K562 (cell line): Measurements from ENCODE around the gene SMIM8. TPM values are rescaled to one million over a fixed set of nuclear protein-coding genes. Genes with fewer than 3 reads are reported as not detected.

ENCODE experiments used
- BCOR ChIP-seq: fragments of 450-650 bp; IDR thresholded peaks from 2 replicates; pipeline ENCODE4 v1.6.1; 2016
- CC2D1A ChIP-seq: fragments of 450-650 bp; IDR thresholded peaks from 2 replicates; pipeline ENCODE4 v1.6.1; 2017; ENCODE audit warnings: mild to moderate bottlenecking
- CXXC5 ChIP-seq: fragments of 250-450 bp; sonication (Bioruptor Pico); IDR thresholded peaks from 2 replicates; pipeline ENCODE4 v1.8.0; 2022; ENCODE audit warnings: inconsistent platforms, mild to moderate bottlenecking, moderate library complexity
- ELF2 ChIP-seq: fragments of 250-450 bp; sonication (Bioruptor Pico); IDR thresholded peaks from 2 replicates; pipeline ENCODE4 v1.5.0; 2021; ENCODE audit warnings: mild to moderate bottlenecking
- HDAC3 ChIP-seq: fragments of 450-650 bp; IDR thresholded peaks from 2 replicates; pipeline ENCODE4 v1.6.1; 2018; ENCODE audit warnings: borderline replicate concordance, mild to moderate bottlenecking, moderate library complexity; ENCODE audit not compliant: partially characterized antibody
- HIVEP1 ChIP-seq: fragments of 250-450 bp; sonication (Bioruptor Pico); IDR thresholded peaks from 2 replicates; pipeline ENCODE4 v1.4.0; 2020; ENCODE audit warnings: mild to moderate bottlenecking
- HNRNPUL1 ChIP-seq: fragments of 200-400 bp; formaldehyde crosslinking; IDR thresholded peaks from 2 replicates; pipeline ENCODE4 v1.6.1; 2017; ENCODE audit warnings: low read length
- HSF4 ChIP-seq: fragments of 250-450 bp; sonication (Bioruptor Pico); IDR thresholded peaks from 2 replicates; pipeline ENCODE4 v2.1.2; 2022; ENCODE audit warnings: mild to moderate bottlenecking, moderate library complexity, borderline replicate concordance
- ILK ChIP-seq: fragments of 450-650 bp; IDR thresholded peaks from 2 replicates; pipeline ENCODE4 v1.6.1; 2016; ENCODE audit warnings: missing genetic modification characterization, low read depth, mild to moderate bottlenecking, missing compliant biosample characterization, moderate library complexity, borderline replicate concordance
- KAT8 ChIP-seq: fragments of 450-650 bp; IDR thresholded peaks from 2 replicates; pipeline ENCODE4 v1.6.1; 2016; ENCODE audit warnings: low read depth, mild to moderate bottlenecking
- MAFF ChIP-seq: IDR thresholded peaks from 2 replicates; pipeline ENCODE4 v1.6.1; 2012; ENCODE audit warnings: low read length, improper control_type of control experiment
- NCOR1 ChIP-seq: fragments of 450-650 bp; IDR thresholded peaks from 2 replicates; pipeline ENCODE4 v1.6.1; 2016; ENCODE audit warnings: mild to moderate bottlenecking, moderate library complexity
- POLR2B ChIP-seq: fragments of 450-650 bp; IDR thresholded peaks from 2 replicates; pipeline ENCODE4 v1.6.1; 2018; ENCODE audit warnings: low read depth; ENCODE audit not compliant: partially characterized antibody
- RAD51 ChIP-seq: fragments of 450-650 bp; IDR thresholded peaks from 2 replicates; pipeline ENCODE4 v1.7.1; 2016; ENCODE audit warnings: low read depth, mild to moderate bottlenecking, borderline replicate concordance
- SMARCA4 ChIP-seq: fragments of 450-650 bp; IDR thresholded peaks from 2 replicates; pipeline ENCODE4 v1.6.1; 2016
- SMARCA5 ChIP-seq: fragments of 450-650 bp; IDR thresholded peaks from 2 replicates; pipeline ENCODE4 v1.6.1; 2016
- STAT5A ChIP-seq: IDR thresholded peaks from 2 replicates; pipeline ENCODE4 v1.6.1; 2012; ENCODE audit warnings: low read length, inconsistent platforms, borderline replicate concordance
- TEAD1 ChIP-seq, 2 experiments: fragments of 450-650 bp in 1 of 2; sonication (generic) in 1 of 2; formaldehyde crosslinking; IDR thresholded peaks; 2 replicates each; pipeline versions ENCODE4 v1.4.0 to v1.8.0; 2020 to 2022; ENCODE audit warnings: mild to moderate bottlenecking in 2 of 2, missing genetic modification reagents in 1 of 2
- TSC22D4 ChIP-seq: fragments of 450-650 bp; IDR thresholded peaks from 2 replicates; pipeline ENCODE4 v1.6.1; 2016; ENCODE audit warnings: missing genetic modification characterization, missing biosample characterization, control low read depth
- ZFP1 ChIP-seq: fragments of 450-650 bp; formaldehyde crosslinking; IDR thresholded peaks from 2 replicates; pipeline ENCODE4 v1.4.0; 2020; ENCODE audit warnings: mild to moderate bottlenecking, mixed read lengths
- ZNF232 ChIP-seq: sonication (generic); formaldehyde crosslinking; IDR thresholded peaks from 2 replicates; pipeline ENCODE4 v1.8.0; 2022; ENCODE audit warnings: mild to moderate bottlenecking, missing genetic modification reagents
- ZNF707 ChIP-seq: fragments of 250-450 bp; sonication (Bioruptor Pico); conservative IDR thresholded peaks from 2 replicates; pipeline ENCODE4 v1.8.0; 2022; ENCODE audit warnings: inconsistent platforms, mild to moderate bottlenecking, moderate library complexity
- polyA plus RNA-seq, 8 experiments: library from polyadenylated mRNA; depleted of rRNA in 4 of 8; stranded (reverse) in 5 of 8; unstranded in 3 of 8; fragments of >200 nt; fragmentation: Nextera tagmentation in 2 of 8; fragmentation: Illumina TruSeq in 1 of 8; extraction: Ambion mirVana in 2 of 8; extraction: Trizol in 1 of 8; gene quantifications; 2 replicates each; pipeline versions ENCODE4 v1.2.1 to v1.2.3, GENCODE V29; 2011 to 2014; ENCODE audit warnings: inconsistent platforms in 1 of 8, missing spikeins in 1 of 8
- total RNA-seq, 7 experiments: library from RNA; depleted of rRNA in 6 of 7; stranded (reverse); fragments of >200 nt in 6 of 7; fragmentation: Illumina TruSeq in 2 of 7; extraction: Trizol in 2 of 7; gene quantifications; 2 replicates each; pipeline versions ENCODE4 v1.2.1 to v1.2.3, GENCODE V29; 2011 to 2021; ENCODE audit warnings: low replicate concordance in 1 of 7
- TF ChIP-seq, protein P1 (sequence below): fragments of 200-400 bp; formaldehyde crosslinking; IDR thresholded peaks from 2 replicates; pipeline ENCODE4 v1.6.1; 2017; ENCODE audit warnings: mild to moderate bottlenecking, low read depth, low read length, moderate library complexity
- TF ChIP-seq, protein P2 (sequence below): fragments of 250-450 bp; sonication (Bioruptor Pico); IDR thresholded peaks from 2 replicates; pipeline ENCODE4 v1.5.1; 2021; ENCODE audit warnings: mild to moderate bottlenecking
- TF ChIP-seq, protein P3 (sequence below): fragments of 250-450 bp; sonication (Bioruptor Pico); IDR thresholded peaks from 2 replicates; pipeline ENCODE4 v1.8.0; 2022; ENCODE audit warnings: moderate library complexity, mild to moderate bottlenecking, inconsistent platforms
- TF ChIP-seq, protein P4 (sequence below): fragments of 450-650 bp; IDR thresholded peaks from 2 replicates; pipeline ENCODE4 v1.7.0; 2016; ENCODE audit warnings: borderline replicate concordance

Gene SMIM8
- total and polyA plus RNA-seq, 9 of the 15 experiments (the other 6 are each of a cell fraction or from before 2014, with no cell fraction given) = 8.3 to 53.7 (median 15.1) TPM

DNA sequence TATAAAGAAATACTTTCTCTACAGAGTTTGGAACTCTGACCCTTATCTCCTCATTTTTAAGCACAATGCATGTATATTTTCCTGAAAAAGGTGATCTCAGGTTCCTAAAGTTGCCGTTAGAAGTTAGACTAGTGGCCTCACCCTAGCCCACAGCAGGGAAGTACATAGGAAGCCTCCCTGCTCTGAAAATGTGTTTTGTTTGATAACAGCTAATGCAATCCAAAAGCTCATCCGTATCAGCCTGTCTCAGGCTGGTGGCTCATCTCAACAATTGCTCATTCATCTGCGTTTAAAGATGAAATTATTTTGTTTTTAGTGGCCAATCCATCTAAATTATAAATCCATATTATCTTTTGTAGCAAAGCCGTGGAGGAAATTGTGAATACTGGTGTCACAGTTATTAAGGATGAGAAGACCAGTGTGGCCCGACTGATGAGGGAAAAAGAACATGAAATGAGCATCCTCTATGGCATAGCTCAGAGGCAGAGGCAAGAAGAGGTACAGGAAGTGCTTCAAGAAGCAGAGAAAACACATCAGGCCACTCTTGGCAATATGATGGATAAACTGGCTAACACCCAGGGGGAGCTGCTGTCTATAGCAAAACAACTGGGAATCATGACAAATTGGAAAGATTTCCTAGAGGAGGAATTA is 42.3 kb downstream of the SMIM8 start (continued):
- no peak for TF ChIP-seq POLR2B
- TF ChIP-seq HSF4 (CRISPR knock-in tag) = no peak
- 0 out of 2 replicates have a peak, but pooled peaks have one; percentile 16 for TF ChIP-seq CXXC5 (CRISPR knock-in tag)
- TF ChIP-seq NCOR1 = peak; percentile 89
- peak; percentile 32; the same call in 1 of the 2 replicates for TF ChIP-seq BCOR
- no peak for TF ChIP-seq RAD51
- TF ChIP-seq STAT5A = peak; percentile 82; the same call in 1 of the 2 replicates
- peak; percentile 58 for TF ChIP-seq HDAC3
- TF ChIP-seq, protein P1, sequence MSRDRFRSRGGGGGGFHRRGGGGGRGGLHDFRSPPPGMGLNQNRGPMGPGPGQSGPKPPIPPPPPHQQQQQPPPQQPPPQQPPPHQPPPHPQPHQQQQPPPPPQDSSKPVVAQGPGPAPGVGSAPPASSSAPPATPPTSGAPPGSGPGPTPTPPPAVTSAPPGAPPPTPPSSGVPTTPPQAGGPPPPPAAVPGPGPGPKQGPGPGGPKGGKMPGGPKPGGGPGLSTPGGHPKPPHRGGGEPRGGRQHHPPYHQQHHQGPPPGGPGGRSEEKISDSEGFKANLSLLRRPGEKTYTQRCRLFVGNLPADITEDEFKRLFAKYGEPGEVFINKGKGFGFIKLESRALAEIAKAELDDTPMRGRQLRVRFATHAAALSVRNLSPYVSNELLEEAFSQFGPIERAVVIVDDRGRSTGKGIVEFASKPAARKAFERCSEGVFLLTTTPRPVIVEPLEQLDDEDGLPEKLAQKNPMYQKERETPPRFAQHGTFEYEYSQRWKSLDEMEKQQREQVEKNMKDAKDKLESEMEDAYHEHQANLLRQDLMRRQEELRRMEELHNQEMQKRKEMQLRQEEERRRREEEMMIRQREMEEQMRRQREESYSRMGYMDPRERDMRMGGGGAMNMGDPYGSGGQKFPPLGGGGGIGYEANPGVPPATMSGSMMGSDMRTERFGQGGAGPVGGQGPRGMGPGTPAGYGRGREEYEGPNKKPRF = no peak
- no peak for TF ChIP-seq SMARCA5
- no peak for TF ChIP-seq TEAD1 (CRISPR knock-in tag; IDR thresholded peaks at IDR 0.05)
- no peak for TF ChIP-seq HIVEP1 (CRISPR knock-in tag)
- TF ChIP-seq, protein P2, sequence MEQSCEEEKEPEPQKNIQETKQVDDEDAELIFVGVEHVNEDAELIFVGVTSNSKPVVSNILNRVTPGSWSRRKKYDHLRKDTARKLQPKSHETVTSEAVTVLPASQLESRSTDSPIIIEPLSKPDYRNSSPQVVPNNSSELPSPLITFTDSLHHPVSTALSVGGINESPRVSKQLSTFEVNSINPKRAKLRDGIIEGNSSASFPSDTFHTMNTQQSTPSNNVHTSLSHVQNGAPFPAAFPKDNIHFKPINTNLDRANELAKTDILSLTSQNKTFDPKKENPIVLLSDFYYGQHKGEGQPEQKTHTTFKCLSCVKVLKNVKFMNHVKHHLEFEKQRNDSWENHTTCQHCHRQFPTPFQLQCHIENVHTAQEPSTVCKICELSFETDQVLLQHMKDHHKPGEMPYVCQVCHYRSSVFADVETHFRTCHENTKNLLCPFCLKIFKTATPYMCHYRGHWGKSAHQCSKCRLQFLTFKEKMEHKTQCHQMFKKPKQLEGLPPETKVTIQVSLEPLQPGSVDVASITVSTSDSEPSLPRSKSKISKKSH (CRISPR knock-in tag) = no peak
- TF ChIP-seq CC2D1A = peak; percentile 71; the same call in 1 of the 2 replicates
- no peak for TF ChIP-seq MAFF
- no peak for TF ChIP-seq TSC22D4 (tag)
- TF ChIP-seq, protein P3, sequence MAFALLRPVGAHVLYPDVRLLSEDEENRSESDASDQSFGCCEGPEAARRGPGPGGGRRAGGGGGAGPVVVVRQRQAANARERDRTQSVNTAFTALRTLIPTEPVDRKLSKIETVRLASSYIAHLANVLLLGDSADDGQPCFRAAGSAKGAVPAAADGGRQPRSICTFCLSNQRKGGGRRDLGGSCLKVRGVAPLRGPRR (CRISPR knock-in tag) = no peak
- TF ChIP-seq, protein P4, sequence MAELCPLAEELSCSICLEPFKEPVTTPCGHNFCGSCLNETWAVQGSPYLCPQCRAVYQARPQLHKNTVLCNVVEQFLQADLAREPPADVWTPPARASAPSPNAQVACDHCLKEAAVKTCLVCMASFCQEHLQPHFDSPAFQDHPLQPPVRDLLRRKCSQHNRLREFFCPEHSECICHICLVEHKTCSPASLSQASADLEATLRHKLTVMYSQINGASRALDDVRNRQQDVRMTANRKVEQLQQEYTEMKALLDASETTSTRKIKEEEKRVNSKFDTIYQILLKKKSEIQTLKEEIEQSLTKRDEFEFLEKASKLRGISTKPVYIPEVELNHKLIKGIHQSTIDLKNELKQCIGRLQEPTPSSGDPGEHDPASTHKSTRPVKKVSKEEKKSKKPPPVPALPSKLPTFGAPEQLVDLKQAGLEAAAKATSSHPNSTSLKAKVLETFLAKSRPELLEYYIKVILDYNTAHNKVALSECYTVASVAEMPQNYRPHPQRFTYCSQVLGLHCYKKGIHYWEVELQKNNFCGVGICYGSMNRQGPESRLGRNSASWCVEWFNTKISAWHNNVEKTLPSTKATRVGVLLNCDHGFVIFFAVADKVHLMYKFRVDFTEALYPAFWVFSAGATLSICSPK = no peak
- no peak for TF ChIP-seq ZNF707 (CRISPR knock-in tag)
- no peak for TF ChIP-seq ELF2 (CRISPR knock-in tag)
- no peak for TF ChIP-seq HNRNPUL1
- no peak for TF ChIP-seq KAT8
- no peak for TF ChIP-seq ZNF232
- TF ChIP-seq ZFP1 (CRISPR knock-in tag) = no peak
- no peak for TF ChIP-seq ILK (tag)
- peak; percentile 95 for TF ChIP-seq SMARCA4
